Activated CD8-positive, alpha-beta memory T cell treated with anti-CD3 and anti-CD28 coated beads, Interleukin-2, amount 50 U/mL, for 1 hour (primary cell): Measurements from ENCODE around the gene DTNBP1.
"Not testable (repeated sequence)": the region's sequence is repeated elsewhere in the genome, so short reads cannot be mapped to it uniquely, and the experiment has no call there.

Experiments
- DNase-seq: peaks from one replicate; pipeline ENCODE4 v3.0.0-alpha.2; 2020; ENCODE audit errors: extremely low read depth

The DTNBP1 gene

DNA sequence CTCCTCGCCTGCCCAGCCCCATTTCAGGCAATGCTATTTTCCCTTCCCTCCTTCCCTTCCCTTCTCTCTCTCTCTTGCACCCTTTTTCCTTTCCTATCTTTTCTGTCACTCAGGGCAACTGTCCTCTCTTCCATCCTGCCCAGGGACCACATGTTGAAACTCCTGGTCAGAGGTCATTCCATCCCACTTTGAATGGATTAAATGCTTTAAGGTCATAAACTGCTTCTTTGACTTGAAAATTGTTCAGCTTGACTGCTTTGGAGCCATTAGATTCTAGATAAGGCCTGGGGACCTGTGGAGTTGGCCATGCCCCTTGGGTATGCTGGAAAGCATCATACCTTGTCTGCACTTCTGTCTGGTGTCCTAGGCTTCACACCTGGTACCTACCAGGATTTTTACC is 106.1 kb downstream of the DTNBP1 start:
- no peak for DNase-seq

DNA sequence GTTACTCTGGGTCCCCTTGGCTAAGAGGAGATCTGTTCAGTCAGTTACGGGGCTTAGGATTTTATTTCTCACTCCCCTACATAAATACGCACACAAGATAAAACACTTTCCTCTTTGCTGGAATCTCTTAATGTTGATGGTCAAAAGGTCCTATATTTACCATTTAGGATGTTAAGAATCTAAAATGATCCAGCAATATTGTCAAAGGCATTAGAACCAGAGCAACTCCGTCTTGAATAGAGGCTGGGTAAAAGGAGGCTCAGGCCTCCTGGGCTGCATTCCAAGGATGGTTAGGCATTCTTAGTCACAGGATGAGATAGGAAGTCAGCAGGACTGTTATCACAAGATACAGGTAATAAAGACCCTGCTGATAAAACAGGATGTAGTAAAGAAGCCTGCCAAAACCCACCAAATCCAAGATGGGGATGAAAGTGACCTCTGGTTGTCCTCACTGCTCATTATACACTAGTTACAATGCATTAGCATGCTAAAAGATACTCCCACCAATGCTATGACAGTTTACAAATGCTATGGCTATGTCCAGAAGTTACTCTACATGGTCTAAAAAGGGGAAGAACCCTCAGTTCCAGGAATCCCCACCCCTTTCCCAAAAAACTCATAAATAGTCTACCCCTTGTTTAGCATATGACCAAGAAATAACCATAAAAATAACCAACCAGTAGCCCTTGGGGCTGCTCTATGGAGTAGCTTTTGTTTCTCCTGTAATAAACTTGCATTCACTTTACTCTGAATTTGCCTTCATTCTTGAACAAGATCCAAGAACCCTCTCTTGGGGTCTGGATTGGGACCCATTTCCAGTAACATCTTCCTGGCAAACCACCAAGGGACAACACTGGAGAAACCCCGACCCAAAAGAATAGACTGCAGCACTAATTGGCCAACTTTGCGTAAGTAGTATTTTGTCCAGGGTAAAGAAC is 107.5 kb downstream of the DTNBP1 start:
- DNase-seq, result no peak

DNA sequence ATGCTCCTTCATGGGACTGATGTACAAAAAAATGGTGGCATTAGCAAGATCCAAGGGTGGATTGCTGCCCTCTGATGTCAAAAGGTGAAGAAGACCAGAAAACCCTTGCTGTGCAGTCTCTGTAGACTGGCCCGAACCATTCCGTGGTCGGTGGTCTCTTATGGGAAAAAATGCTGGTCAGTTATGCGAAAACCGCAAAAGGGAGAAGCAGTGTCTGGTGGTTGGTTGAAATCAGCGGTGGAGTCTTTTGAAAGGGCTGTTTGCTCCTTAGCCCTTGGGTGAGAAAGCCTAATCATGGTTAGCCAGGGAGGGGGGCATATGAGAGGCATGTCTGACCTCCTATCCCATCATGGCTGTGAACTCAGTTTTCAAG is 108.1 kb downstream of the DTNBP1 start:
- DNase-seq, result no peak

DNA sequence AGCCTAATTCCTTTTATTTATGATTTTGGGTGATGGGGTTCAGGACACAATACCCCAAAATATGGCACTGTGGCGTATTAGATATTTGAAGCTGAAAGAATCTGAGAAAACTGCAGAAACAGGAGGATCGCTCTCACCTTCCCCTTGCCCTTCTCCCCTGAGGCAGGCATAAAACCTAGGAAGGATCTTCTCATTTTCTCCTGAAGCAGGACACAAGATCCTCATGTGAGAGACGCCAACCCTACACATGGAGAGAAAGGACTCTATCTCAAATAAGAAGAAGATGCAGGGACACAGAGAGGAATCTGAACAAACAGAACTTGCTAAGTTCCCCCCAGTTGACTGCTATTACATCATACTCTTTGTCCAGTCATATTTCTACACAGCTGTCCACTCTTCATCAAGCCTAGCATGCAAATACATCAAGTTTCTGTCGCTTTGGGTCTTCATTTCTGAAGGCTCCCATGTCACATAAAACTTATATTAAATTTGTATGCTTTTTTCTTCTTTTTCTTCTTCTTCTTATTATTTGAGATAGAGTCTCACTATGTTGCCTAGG is 109.0 kb downstream of the DTNBP1 start:
- DNase-seq, result no peak

DNA sequence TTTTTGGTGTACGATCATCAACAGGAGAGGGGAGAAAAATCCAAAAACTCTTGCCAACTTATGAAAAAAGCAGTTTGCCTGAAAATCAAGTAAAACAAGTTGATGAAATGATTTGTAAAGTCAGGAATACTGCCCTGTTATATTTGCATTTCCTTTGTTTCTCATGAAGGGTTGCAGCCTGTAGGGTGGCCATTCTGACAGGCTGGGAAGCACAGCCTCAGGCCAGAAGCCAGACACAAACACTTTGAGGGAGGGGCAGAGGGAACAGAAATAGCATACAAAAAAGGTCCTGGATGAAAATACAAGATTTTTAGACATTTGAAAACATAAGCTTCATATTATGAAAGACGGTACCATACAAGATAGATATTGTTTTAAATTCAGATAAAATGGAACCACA is 109.8 kb downstream of the DTNBP1 start:
- DNase-seq, result no peak

DNA sequence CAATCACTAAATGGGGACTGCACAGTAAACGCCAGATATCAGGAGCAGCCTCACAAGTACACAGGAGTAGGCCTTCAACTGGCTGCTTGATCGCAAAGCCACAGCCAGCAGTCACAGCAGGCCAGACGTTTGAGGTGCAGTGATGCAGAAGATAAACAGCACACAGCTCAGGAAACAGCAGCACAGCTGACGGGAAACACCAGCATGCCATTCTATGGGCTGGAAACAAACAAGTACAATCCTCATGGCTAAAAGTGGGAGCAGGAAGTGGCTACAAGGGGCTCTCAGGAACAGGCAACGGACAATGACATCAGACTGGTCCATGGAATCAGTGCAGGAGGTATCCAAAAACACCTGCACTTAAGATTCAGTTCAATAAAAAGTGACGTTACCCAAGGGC is 111.0 kb downstream of the DTNBP1 start:
- DNase-seq, result no peak

DNA sequence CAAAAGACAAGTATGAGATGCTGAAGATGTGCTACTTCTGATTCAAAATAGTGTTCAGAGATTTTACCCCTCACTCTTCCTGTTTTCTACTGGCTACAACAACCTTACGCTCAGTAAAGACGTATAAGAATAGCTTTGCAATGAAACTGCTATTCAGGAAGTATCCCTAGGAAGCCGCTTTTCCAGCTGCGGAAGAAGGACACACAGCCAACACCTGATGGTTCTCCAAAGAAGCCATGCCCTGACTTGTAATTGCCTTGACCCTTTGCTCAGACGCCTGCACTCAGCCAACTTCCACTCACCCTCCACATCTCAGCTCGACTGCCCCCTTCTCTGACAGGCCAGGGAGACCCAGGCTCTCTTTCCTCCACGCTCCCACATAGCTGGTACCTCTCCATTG is 111.6 kb downstream of the DTNBP1 start:
- DNase-seq, result no peak

DNA sequence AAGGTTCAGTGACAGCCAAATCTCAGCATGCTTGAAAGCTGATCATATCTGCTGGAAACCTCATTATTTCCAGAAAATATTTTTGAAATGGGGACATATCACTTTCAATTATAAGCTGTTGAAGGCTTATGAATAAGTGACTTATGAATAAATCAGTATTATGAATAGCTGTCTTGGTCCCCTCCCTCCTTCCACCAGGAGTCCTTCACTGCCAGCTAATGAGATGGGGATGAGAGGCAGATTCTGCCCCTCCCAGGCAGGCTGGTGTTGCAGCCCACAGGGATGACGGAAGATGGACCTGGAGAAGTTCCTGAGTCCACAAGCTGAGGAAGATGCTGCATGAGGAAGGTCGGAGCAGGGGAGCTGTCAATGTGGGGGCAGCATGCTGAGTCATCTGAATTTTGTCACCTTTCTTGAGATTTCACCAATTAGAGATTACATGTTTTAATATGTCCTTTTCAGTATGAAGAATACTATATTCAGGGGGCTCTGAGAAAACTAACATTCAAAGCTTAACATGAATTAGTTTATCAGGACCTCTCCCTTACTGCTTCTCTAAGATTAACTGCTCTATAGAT is 112.2 kb downstream of the DTNBP1 start:
- no peak for DNase-seq

DNA sequence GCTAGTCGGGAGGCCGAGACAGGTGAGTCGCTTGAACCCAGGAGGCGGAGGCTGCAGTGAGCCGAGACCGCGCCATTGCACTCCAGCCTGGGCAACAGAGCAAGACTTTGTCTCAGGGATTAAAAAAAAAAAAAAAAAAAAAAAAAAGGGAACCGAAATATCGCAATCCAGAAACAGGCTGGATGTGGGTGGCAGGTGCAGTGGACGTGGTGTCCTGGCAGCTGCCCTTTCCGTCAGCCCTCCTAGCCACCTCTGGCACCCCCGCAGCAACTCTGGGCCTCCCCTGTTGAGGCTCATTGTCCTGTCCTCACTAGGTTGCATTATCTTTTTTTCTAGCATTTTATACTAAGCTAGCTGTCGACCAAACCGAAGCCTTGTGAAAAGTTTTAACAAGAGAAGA is 113.5 kb downstream of the DTNBP1 start:
- no peak for DNase-seq

DNA sequence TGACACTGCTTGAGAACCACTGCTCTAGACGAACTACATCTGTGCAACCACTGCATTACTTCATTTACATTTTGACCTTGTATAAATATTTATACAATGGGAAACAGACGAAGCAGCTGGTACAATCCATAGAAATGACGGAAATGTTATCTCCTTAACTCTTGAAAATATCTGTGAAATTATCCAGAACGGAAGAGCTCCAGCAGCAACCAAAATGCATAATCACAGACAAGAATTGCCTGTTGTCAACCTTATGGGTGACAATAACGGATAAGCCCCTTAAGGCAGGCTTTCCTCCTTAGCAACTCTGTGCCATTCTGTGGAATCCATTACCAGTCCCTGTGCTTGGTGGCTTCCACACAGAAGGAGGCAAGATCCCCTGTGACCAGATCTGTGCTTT is 115.4 kb downstream of the DTNBP1 start:
- no peak for DNase-seq

DNA sequence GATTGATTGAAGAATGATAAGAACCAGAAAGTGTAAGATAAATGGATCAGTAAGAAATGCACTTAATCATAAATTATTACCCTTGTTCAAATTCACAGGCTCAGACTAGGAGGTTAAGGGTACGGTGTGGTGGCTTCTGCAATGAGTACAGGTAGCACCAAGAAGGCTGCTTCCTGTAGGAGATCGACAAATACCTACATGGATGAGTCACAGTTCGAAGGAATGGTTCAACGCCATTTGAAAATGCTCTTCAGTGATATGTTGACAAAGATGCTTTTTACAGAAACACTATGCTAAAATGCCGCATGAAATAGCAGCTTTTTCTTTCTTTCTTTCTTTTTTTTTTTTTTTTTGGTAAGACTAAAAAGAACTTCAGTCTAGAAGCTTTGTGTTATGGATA is 116.2 kb downstream of the DTNBP1 start:
- no peak for DNase-seq

DNA sequence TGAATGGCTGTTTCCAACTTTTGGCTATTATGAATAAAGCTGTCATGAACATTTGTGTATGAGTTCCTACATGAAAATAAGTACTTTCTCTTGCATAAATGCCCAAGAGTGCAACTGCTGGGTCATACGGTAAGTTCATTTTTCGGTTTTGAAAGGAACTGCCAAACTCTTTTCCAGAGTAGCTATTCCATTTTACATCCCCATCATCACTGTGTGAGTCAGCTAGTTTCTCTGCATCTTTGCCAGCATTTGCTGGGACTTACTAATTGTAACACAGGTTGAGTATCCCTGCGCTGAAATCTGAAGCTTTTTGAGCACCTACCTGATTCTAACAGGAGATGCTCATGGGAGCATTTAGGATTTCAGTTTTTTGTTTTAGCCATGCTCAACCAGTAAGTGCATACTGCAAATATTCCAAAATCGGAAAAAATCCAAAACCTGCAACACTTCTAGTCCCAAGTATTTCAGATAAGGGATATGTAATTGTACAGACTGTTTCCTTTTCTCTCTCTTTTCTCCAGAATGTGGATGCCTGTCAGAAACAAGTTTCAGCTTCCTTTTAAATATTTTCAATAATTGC is 118.4 kb downstream of the DTNBP1 start:
- no peak for DNase-seq

DNA sequence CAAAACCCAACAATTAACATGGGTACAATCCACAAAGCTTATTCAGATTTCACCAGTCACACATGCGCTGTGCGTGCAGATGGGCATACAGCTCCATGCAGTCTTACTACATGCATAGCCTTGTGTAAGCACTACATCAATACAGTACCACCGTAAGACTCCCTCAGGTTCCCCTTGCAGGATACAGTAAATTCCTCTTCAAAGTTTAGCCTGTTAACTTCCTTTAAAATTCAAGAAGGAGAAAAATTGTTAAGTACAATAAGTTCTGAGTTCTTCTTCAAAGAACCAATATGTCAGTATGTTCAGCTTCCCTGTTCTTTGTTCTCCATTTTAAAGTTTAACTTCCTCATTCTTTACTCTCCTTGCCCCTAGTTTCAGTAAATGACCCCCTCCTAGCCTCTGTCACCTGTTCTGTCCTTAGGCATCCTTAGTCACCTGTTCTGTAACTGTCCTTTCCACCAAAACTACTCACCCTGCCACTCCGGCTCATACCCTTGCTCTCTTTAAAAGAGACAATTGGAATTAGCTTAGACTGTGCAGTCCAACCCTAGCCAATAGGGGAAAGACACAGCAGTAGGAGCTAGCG is 119.4 kb downstream of the DTNBP1 start:
- not testable (repeated sequence) for DNase-seq

DNA sequence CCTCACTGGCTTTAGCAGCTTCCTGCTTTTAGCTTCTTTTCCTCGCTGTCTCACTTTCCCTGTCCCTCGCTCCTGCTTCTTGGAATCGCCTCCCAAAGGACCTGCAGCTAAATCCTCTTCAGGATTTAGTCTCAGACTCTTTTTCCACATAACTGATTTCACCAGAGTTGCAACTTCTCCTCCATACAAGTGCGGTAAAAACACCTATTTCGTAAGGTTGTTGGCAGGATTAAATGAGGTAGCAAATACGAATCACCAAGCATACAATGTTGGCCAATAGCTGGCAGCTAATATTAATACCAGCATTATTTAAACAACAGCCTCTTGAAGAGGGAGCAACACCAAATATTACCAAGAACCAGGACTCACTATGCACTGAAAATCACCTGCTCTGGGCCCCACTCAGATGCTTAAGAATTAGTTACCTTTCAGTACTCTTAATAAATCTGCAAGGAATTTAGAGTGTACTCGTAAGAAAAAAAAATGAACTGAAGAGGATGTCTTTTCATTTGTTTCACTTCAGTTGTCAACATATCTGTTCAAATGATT is 123.0 kb downstream of the DTNBP1 start:
- no peak for DNase-seq

DNA sequence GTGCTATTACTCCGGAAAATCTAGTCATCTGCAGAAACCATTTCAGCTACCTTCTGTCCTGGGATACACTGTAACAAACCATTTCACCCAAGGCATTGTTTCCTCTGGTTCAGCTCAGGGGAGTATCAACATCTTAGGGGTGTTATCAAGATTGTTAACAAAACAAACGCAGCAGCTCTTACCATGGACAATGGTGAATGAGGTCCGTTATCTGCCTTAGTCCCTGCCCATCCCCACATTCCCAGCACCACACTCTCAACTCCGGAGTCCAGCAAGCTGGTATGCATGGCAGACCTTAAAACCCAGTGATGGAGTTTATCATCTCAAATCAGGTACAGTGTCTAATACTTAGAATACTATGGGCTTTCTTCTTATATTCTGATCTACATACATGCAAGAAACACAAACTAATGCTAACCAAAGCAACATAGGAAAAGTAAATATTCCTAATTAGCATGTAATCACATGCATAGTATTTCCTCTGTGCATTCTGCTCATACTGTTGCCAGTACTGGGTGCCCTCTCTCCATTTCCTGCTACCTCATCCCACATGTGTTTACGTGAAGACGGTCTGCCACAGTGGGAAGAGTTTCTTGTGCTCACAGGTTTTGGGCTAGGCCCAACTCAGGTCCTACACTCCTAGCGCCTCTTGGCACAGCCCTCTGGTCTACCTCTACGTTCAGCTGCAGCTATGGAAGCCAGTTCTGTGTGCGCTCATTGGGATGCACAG is 123.9 kb downstream of the DTNBP1 start:
- DNase-seq, result no peak

DNA sequence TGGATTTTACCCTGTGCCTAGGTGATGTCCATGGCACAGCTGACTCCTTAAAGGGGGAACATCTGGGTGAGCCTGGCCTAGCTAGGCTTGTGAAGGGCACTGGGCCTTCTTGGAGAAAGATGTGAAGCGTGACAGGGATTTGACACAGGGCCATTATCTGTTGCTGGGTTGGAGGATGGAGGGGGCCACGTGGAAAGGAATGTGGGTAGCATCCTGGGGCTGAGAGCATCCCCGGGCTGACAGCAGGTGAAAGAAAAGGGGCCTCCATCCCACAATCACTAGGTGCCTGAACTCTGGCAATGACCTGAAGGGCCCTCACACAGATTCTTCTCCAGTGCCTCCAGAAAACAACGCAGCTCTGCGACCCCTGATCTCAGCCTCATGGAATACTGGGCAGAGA is 124.7 kb downstream of the DTNBP1 start:
- no peak for DNase-seq

DNA sequence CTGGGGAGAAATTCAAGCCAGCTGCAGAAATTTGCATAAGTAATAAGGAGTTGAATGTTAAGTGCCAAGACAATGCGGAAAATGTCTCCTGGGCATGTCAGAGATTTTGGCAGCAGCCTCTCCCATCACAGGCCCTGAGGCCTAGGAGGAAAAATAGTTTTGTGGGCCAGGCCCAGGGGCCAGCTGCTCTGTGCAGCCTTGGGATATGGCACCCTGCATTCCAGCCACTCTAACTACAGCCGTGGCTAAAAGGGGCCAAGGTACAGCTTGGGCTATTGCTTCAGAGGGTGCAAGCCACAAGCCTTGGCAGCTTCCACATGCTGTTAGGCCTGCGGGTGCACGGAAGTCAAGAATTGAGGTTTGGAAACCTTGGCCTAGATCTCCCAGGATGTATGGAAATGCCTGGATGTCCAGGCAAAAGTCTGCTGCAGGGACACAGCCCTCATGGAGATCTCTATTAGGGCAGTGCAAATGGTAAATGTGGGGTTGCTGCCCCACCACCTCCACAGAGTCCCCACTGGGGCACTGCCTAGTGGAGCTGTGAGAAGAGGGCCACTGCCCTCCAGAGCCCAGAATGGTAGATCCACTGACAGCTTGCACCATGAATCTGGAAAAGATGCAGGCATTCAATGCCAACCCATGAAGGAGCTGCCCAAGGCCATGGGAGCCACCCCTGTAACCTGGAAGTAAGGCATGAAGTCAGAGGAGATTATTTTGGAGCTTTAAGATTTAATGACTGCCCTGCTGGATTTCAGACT is 126.5 kb downstream of the DTNBP1 start:
- no peak for DNase-seq

DNA sequence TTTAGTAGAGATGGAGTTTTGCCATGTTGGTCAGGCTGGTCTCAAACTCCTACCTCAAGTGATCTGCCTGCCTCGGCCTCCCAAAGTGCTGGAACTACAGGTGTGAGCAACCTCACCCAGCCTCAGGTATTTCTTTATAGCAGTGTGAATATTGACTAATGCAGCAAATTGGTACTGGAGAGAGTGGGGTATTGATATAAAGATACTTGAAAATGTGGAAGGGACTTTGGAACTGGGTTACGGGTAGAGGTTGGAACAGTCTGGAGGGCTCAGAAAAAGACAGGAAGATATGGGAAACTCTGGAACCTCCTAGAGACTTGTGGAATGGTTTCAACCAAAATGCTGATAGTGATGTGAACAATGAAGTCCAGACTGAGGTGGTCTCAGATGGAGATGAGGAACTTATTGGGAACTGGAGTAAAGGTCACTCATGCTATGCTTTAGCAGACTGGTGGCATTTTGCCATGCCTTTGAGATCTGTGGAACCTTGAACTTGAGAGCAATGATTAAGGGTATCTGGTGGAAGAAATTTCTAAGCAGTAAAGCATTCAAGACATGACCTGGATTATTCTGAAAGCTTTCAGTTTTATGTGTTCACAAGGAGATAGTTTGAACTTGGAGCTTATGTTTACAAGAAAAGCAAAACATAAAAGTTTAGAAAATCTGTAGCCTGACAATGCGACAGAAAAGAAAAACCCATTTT is 127.2 kb downstream of the DTNBP1 start:
- no peak for DNase-seq

DNA sequence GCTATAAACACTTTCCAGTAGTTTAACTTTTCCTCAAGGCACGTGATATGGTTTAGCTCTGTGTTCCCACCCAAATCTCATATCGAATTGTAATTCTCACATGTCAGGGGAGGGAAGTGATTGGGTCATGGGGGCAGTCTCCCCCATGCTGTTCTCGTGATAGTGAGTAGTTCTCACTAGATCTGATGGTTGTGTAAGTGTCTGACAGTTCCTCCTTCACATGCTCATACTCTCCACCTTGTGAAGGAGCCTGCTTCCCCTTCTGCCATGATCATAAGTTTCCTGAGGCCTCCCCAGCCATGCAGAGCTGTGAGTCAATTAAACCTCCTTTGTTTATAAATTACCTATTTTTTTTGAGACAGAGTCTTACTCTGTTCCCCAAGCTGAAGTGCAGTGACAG is 127.9 kb downstream of the DTNBP1 start:
- no peak for DNase-seq

DNA sequence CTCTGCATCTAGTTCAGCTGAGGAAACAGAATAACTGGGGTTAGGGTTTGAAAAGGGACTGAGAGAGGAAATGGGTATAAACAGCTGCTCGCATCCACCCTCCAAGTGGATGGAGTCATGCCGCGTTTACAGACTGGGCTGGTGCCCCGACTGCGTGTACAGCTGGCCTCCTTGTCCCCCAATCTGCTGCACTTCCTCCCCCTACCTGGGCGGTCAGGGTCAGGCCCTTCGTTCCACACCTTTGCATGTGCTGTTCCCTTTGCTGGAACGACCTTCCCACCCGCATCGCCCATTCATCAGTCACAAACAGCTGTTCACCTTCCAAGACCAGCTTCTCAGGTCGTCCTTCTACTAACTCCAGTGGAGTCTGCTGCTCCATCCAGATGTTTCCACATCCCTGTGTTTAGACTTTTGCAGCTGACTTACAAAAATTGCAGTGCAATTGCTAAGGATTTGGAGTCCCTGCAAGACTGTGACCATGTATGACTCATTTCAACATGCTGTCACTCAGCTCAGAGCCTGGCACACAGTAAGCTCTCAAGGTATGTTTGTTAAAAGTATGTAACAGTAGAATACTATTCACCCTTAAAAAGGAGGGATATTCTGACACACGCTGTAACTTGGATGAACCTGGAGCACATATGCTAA is 129.3 kb downstream of the DTNBP1 start:
- DNase-seq, result no peak
